OCI-LY7 (cell line): ENCODE results near the gene GPT2. TPM values are rescaled to one million over a fixed set of nuclear protein-coding genes. Genes with fewer than 3 reads are reported as not detected.

Experiments used
- BruUV-seq: library from RNA; stranded (reverse); fragments of 400-500 nt; replicated peaks from 2 replicates; lab custom pipeline; 2021; lab: Mats Ljungman, UMichigan
- CTCF ChIA-PET: fragments of 300-600 bp; sonication (Branson Sonifier 250); formaldehyde crosslinking; loops from one replicate; lab custom pipeline; 2022; ENCODE audit warnings: antibody characterized with exemption; ENCODE audit not compliant: unreplicated experiment; lab: Charles Lee
- POLR2A ChIA-PET: fragments of 300-600 bp; sonication (Branson Sonifier 250); formaldehyde crosslinking; loops from one replicate; lab custom pipeline; 2022; ENCODE audit warnings: antibody characterized with exemption; lab: Charles Lee
- DNase-seq: peaks from one replicate; pipeline ENCODE4 v3.0.0-alpha.2; 2015; ENCODE audit warnings: low spot score
- H2AFZ ChIP-seq: fragments of 200-600 bp; sonication (generic), shearing (Covaris generic); 2 replicates; pipeline ENCODE4 v1.6.1; 2014; ENCODE audit warnings: mild to moderate bottlenecking, antibody characterized with exemption, low read length, moderate library complexity
- H3K27ac ChIP-seq: fragments of 200-600 bp; sonication (generic); 2 replicates; pipeline ENCODE4 v1.5.1; 2014; ENCODE audit warnings: mixed run types, low read depth, mild to moderate bottlenecking, moderate library complexity, low read length, inconsistent platforms; ENCODE audit not compliant: poor library complexity, severe bottlenecking
- H3K36me3 ChIP-seq: fragments of 200-600 bp; sonication (generic); 2 replicates; pipeline ENCODE4 v1.6.1; 2014; ENCODE audit warnings: mild to moderate bottlenecking, antibody characterized with exemption, low read length, moderate library complexity, mixed read lengths; ENCODE audit not compliant: insufficient read depth
- H3K4me1 ChIP-seq: fragments of 200-600 bp; sonication (generic); 2 replicates; pipeline ENCODE4 v1.5.1; 2014; ENCODE audit warnings: mild to moderate bottlenecking, low read length; ENCODE audit not compliant: insufficient read depth, poor library complexity, severe bottlenecking
- H3K4me2 ChIP-seq: fragments of 200-600 bp; sonication (generic); 2 replicates; pipeline ENCODE4 v1.6.1; 2014; ENCODE audit warnings: mild to moderate bottlenecking, low read length
- H3K4me3 ChIP-seq: fragments of 200-600 bp; sonication (generic); 2 replicates; pipeline ENCODE4 v1.5.1; 2014; ENCODE audit warnings: mild to moderate bottlenecking, low read depth, low read length; ENCODE audit not compliant: poor library complexity, severe bottlenecking
- H3K79me2 ChIP-seq: fragments of 200-600 bp; sonication (generic); 2 replicates; pipeline ENCODE4 v1.6.1; 2016; ENCODE audit warnings: low read depth, mild to moderate bottlenecking, low read length, moderate library complexity, mixed read lengths; ENCODE audit not compliant: insufficient read depth
- H3K9me2 ChIP-seq: fragments of 200-600 bp; sonication (generic); 2 replicates; pipeline ENCODE4 v1.6.1; 2016; ENCODE audit warnings: mild to moderate bottlenecking, low read length, mixed read lengths; ENCODE audit not compliant: insufficient read depth
- H3K9me3 ChIP-seq: fragments of 200-600 bp; sonication (generic); 2 replicates; pipeline ENCODE4 v1.6.1; 2014; ENCODE audit warnings: mild to moderate bottlenecking, mixed run types, low read length, mixed read lengths
- H4K20me1 ChIP-seq: fragments of 200-600 bp; sonication (generic); 2 replicates; pipeline ENCODE4 v1.6.1; 2014; ENCODE audit warnings: mild to moderate bottlenecking, antibody characterized with exemption, low read length, moderate library complexity, mixed read lengths; ENCODE audit not compliant: insufficient read depth
- EZH2phosphoT487 ChIP-seq: fragments of 200-600 bp; sonication (generic); IDR thresholded peaks from 2 replicates; pipeline ENCODE4 v1.6.1; 2018; ENCODE audit warnings: low read depth, borderline replicate concordance, mild to moderate bottlenecking, mixed run types, antibody characterized with exemption, low read length, moderate library complexity, mixed read lengths
- intact Hi-C: fragments of 100-400 bp; cut with micrococcal nuclease; formaldehyde crosslinking; loops from one replicate; pipeline ENCODE4 v1.10.0; 2022; ENCODE audit not compliant: unreplicated experiment
- total RNA-seq, 2 experiments: library from RNA; depleted of rRNA in 1 of 2; stranded (reverse); fragments of >200 nt in 1 of 2; shearing (Covaris generic) in 1 of 2; gene quantifications; 2 replicates each; pipeline ENCODE4 v1.2.3, GENCODE V29; 2014 to 2022
- TF ChIP-seq, protein P1 (sequence below): fragments of 200-600 bp; sonication (generic); conservative IDR thresholded peaks from 2 replicates; pipeline ENCODE4 v1.5.1; 2014; ENCODE audit warnings: mild to moderate bottlenecking, antibody characterized with exemption, low read length, moderate library complexity, mixed read lengths

Gene GPT2
- total RNA-seq, 2 experiments from 2014 or later, result 42.5 to 105 TPM

DNA sequence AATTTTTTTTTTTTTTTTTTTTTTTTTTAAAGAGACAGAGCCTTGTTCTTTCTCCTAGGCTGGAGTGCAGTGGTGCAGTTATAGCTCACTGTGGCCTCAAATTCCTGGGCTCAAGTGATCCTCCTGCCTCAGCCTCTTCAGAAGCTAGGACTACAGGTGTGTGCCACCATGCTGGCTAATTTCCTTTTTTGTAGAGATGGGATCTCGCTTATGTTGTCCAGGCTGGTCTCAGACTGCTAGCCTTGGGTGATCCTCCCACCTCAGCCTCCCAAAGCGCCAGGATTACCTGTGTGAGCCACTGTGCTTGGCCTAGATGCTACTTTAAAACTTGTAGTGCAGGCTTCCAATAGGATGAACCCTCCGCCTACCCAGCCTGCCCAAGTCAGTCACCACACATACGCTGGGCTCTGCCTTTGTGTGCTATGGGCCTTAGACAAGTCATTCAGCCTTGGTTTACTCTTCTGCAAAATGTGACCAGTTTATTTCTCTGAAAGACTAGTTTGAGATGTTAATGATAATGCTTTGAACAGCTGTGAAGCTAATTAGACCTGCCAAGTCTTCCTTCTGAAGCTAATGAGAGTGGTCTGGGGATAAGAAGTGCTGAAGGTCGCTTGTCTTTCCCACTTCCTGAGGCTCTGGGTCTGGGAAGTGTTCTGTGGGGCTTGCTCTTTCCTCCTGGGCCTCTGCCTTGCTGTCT lies 5.2 kb downstream of the GPT2 start:
- CTCF ChIA-PET, result no interaction called here
- Histone ChIP-seq H3K9me3 (no peaks in the 10 kb centered on the region), H3K79me2 (peaks cover 18% of the 10 kb centered on the region; the same call in 1 of the 2 replicates), H3K4me2 (peak overlapping the region; percentile 42), H3K27ac (no peak overlapping the region), H4K20me1 (no peaks in the 10 kb centered on the region), H3K36me3 (peaks cover 28% of the 10 kb centered on the region), H3K4me3 (no peak overlapping the region), H3K9me2 (no peaks in the 10 kb centered on the region), H2AFZ (no peak overlapping the region), H3K4me1 (peaks cover 32% of the 10 kb centered on the region)
- no peak for TF ChIP-seq EZH2phosphoT487
- TF ChIP-seq, protein P1, sequence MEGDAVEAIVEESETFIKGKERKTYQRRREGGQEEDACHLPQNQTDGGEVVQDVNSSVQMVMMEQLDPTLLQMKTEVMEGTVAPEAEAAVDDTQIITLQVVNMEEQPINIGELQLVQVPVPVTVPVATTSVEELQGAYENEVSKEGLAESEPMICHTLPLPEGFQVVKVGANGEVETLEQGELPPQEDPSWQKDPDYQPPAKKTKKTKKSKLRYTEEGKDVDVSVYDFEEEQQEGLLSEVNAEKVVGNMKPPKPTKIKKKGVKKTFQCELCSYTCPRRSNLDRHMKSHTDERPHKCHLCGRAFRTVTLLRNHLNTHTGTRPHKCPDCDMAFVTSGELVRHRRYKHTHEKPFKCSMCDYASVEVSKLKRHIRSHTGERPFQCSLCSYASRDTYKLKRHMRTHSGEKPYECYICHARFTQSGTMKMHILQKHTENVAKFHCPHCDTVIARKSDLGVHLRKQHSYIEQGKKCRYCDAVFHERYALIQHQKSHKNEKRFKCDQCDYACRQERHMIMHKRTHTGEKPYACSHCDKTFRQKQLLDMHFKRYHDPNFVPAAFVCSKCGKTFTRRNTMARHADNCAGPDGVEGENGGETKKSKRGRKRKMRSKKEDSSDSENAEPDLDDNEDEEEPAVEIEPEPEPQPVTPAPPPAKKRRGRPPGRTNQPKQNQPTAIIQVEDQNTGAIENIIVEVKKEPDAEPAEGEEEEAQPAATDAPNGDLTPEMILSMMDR, result no peak
- no TSS peak for BruUV-seq
- POLR2A ChIA-PET, result interaction anchor here (0.5 to 2.0 kb wide), 4 partner anchors 15 to 200 kb away, joined by 3 to 5 read pairs (median 4); partner anchors contain the start of gene ORC6
- intact Hi-C loops, result no loop called here
- no peak for DNase-seq

DNA sequence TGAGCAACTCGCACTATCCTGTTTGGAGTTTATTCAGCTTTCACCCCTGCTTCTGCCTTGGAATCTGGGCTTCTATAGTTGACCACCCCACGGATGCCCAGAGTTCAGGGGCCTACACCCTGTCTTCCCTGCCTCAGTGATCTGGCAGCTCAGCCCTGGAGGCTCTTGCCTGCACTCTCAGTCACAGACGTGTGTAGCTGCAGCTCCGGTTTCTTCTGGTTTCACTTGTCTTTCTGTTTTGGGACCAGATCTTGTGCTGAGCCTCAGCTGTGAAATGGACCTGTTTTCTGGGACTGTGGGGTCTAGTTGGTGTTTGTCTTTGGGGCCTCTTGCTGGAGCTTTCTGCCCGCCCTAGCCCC lies 5.8 kb downstream of the GPT2 start:
- H3K9me2 ChIP-seq, result no peaks in the 10 kb centered on the region
- peaks cover 32% of the 10 kb centered on the region for H3K4me1 ChIP-seq
- intact Hi-C loops, result no loop called here
- no peak overlapping the region for H3K4me3 ChIP-seq
- H3K4me2 ChIP-seq, result peak overlapping the region; percentile 42
- no TSS peak for BruUV-seq
- no peak overlapping the region for H2AFZ ChIP-seq
- H4K20me1 ChIP-seq, result no peaks in the 10 kb centered on the region
- ChIA-PET CTCF (no interaction called here), POLR2A (interaction anchor here (0.5 to 2.0 kb wide), 2 partner anchors 16 to 200 kb away, joined by 3 to 5 read pairs; partner anchors contain the start of gene ORC6)
- no peaks in the 10 kb centered on the region for H3K9me3 ChIP-seq
- DNase-seq, result peak; percentile 41
- peaks cover 28% of the 10 kb centered on the region for H3K36me3 ChIP-seq
- no peak for TF ChIP-seq EZH2phosphoT487
- TF ChIP-seq, protein P1, result no peak
- no peak overlapping the region for H3K27ac ChIP-seq
- peaks cover 16% of the 10 kb centered on the region; the same call in 1 of the 2 replicates for H3K79me2 ChIP-seq

DNA sequence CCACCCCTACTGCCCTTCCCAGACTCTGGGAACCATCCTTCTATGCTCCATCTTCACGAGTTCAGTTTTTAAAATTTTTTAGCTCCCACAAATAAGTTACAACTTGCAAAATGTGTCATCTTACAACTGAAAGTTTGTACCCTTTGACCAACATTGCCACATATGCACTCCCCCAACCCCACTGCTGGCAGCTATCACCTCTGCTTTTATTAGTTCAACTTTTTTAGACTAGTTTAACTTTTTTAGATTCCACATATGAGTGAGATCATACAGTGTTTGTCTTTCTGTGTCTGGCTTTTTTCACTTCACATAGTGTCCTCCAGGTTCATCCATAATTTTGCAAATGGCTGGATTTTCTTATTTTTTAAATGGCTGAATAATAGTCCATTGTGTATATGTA lies 7.7 kb downstream of the GPT2 start:
- BruUV-seq, result no TSS peak

More for the DNA sequence above, 7.7 kb downstream of the GPT2 start:
- DNase-seq, result no peak
- no peak overlapping the region for H3K27ac ChIP-seq
- no peaks in the 10 kb centered on the region for H3K9me3 ChIP-seq
- CTCF ChIA-PET, result interaction anchor here (0.6 kb wide), 1 partner anchor 39 kb away, joined by 3 read pairs; no protein-coding TSS in a partner anchor
- H3K79me2 ChIP-seq, result 0 out of 2 replicates have a peak, but pooled peaks cover 4% of the 10 kb centered on the region
- intact Hi-C loops, result no loop called here
- no peak overlapping the region for H3K4me2 ChIP-seq
- H3K4me1 ChIP-seq, result peaks cover 13% of the 10 kb centered on the region
- no peak overlapping the region for H3K4me3 ChIP-seq
- POLR2A ChIA-PET, result interaction anchor here (0.6 to 1.0 kb wide), 3 partner anchors 16 to 159 kb away, joined by 3 to 5 read pairs (median 4); no protein-coding TSS in a partner anchor
- no peak overlapping the region for H2AFZ ChIP-seq
- no peaks in the 10 kb centered on the region for H3K9me2 ChIP-seq
- TF ChIP-seq, protein P1, result no peak
- no peak for TF ChIP-seq EZH2phosphoT487
- H3K36me3 ChIP-seq, result peaks cover 33% of the 10 kb centered on the region
- H4K20me1 ChIP-seq, result no peaks in the 10 kb centered on the region
